GM23338 (cell line): ENCODE data around the gene ZNF860. TPM values are rescaled to one million over a fixed set of nuclear protein-coding genes. Genes with fewer than 3 reads are reported as not detected.
A peak's percentile ranks its signal among the peaks of the same experiment; 100 is the strongest.

Experiments
- ATAC-seq: fragments of 200-7000 bp; cut with Tn5 transposase; 3 replicates; pipeline ENCODE4 v1.9.1; 2020
- DNase-seq: peaks from one replicate; pipeline ENCODE4 v3.0.0-alpha.2; 2015; ENCODE audit warnings: low spot score
- H2AFZ ChIP-seq: fragments of 200-600 bp; sonication (generic); 2 replicates; pipeline ENCODE4 v1.8.0; 2016; ENCODE audit warnings: antibody characterized with exemption, mild to moderate bottlenecking, moderate library complexity
- H3F3A ChIP-seq: fragments of 200-600 bp; sonication (generic); replicated peaks from 2 replicates; pipeline ENCODE4 v1.8.0; 2017; ENCODE audit warnings: antibody characterized with exemption, mixed run types, low read depth
- H3K27ac ChIP-seq: fragments of 200-600 bp; sonication (generic); 2 replicates; pipeline ENCODE4 v1.6.1; 2016; ENCODE audit warnings: low read depth
- H3K27me3 ChIP-seq: fragments of 200-600 bp; sonication (generic); 2 replicates; pipeline ENCODE4 v1.8.0; 2016; ENCODE audit warnings: mild to moderate bottlenecking, mixed run types, moderate library complexity; ENCODE audit not compliant: insufficient read depth
- H3K36me3 ChIP-seq: fragments of 200-600 bp; sonication (generic); 2 replicates; pipeline ENCODE4 v1.8.0; 2016; ENCODE audit warnings: mild to moderate bottlenecking; ENCODE audit not compliant: insufficient read depth
- H3K4me1 ChIP-seq: fragments of 200-600 bp; sonication (generic); 2 replicates; pipeline ENCODE4 v1.8.0; 2016; ENCODE audit warnings: mild to moderate bottlenecking, moderate library complexity; ENCODE audit not compliant: insufficient read depth
- H3K4me2 ChIP-seq: fragments of 200-600 bp; sonication (generic); 2 replicates; pipeline ENCODE4 v1.7.1; 2017; ENCODE audit warnings: mixed run types
- H3K4me3 ChIP-seq: fragments of 200-600 bp; sonication (generic); 2 replicates; pipeline ENCODE4 v1.6.1; 2016; ENCODE audit warnings: mixed run types
- H3K79me2 ChIP-seq: fragments of 200-600 bp; sonication (generic); replicated peaks from 2 replicates; pipeline ENCODE4 v1.8.0; 2017; ENCODE audit warnings: mild to moderate bottlenecking; ENCODE audit not compliant: insufficient read depth
- H3K9me2 ChIP-seq: fragments of 200-600 bp; sonication (generic); 2 replicates; pipeline ENCODE4 v1.8.0; 2017; ENCODE audit not compliant: insufficient read depth
- H4K20me1 ChIP-seq: fragments of 200-600 bp; sonication (generic); replicated peaks from 2 replicates; pipeline ENCODE4 v1.8.0; 2017; ENCODE audit warnings: mild to moderate bottlenecking; ENCODE audit not compliant: insufficient read depth
- H3K27ac Mint-ChIP-seq: 2 replicates; pipeline ENCODE4 v1.8.0; 2020; ENCODE audit warnings: inconsistent platforms, mild to moderate bottlenecking, moderate library complexity, mixed read lengths
- H3K27me3 Mint-ChIP-seq: 3 replicates; pipeline ENCODE4 v1.8.0; 2022; ENCODE audit warnings: low read depth, mild to moderate bottlenecking, moderate library complexity, mixed read lengths, inconsistent platforms; ENCODE audit not compliant: insufficient read depth, poor library complexity
- H3K36me3 Mint-ChIP-seq: 3 replicates; pipeline ENCODE4 v1.8.0; 2021; ENCODE audit warnings: low read depth, mild to moderate bottlenecking, inconsistent platforms, moderate library complexity, mixed read lengths
- H3K4me1 Mint-ChIP-seq: 3 replicates; pipeline ENCODE4 v1.8.0; 2020; ENCODE audit warnings: mild to moderate bottlenecking, inconsistent platforms, mixed read lengths
- H3K4me3 Mint-ChIP-seq: 3 replicates; pipeline ENCODE4 v1.8.0; 2021; ENCODE audit warnings: moderate library complexity, mild to moderate bottlenecking, inconsistent platforms, mixed read lengths
- H3K9me3 Mint-ChIP-seq: 3 replicates; pipeline ENCODE4 v1.8.0; 2020; ENCODE audit warnings: moderate library complexity, mild to moderate bottlenecking, inconsistent platforms, mixed read lengths
- CREB1 ChIP-seq: fragments of 250-450 bp; sonication (Bioruptor Pico); IDR thresholded peaks from 2 replicates; pipeline ENCODE4 v1.5.0; 2020; ENCODE audit warnings: low read depth, mild to moderate bottlenecking, moderate library complexity
- CTCF ChIP-seq, 2 experiments: fragments of 200-600 bp in 1 of 2; sonication (generic) in 1 of 2; conservative IDR thresholded peaks; 2 replicates each; pipeline versions ENCODE4 v1.5.1 to v1.6.1; 2016 to 2017; ENCODE audit warnings: antibody characterized with exemption in 2 of 2, low read depth in 2 of 2, mild to moderate bottlenecking in 2 of 2, moderate library complexity in 1 of 2
- EZH2 ChIP-seq: fragments of 200-600 bp; sonication (generic); IDR thresholded peaks from one replicate; pipeline ENCODE4 v1.8.0; 2017; ENCODE audit warnings: antibody characterized with exemption, mild to moderate bottlenecking, low read depth; ENCODE audit not compliant: unreplicated experiment
- EZH2phosphoT487 ChIP-seq: fragments of 200-600 bp; sonication (generic); IDR thresholded peaks from one replicate; pipeline ENCODE4 v1.8.1; 2018; ENCODE audit warnings: antibody characterized with exemption; ENCODE audit not compliant: unreplicated experiment
- JUNB ChIP-seq: IDR thresholded peaks from one replicate; pipeline ENCODE4 v1.6.1; 2016; ENCODE audit warnings: antibody characterized with exemption; ENCODE audit not compliant: unreplicated experiment
- NANOG ChIP-seq: IDR thresholded peaks from 2 replicates; pipeline ENCODE4 v1.6.1; 2016; ENCODE audit warnings: antibody characterized with exemption, borderline replicate concordance
- POLR2AphosphoS5 ChIP-seq: IDR thresholded peaks from 2 replicates; pipeline ENCODE4 v1.6.1; 2016; ENCODE audit warnings: antibody characterized with exemption, low read depth
- REST ChIP-seq: IDR thresholded peaks from one replicate; pipeline ENCODE4 v1.6.1; 2018; ENCODE audit warnings: antibody characterized with exemption; ENCODE audit not compliant: unreplicated experiment
- STAT1 ChIP-seq: IDR thresholded peaks from one replicate; pipeline ENCODE4 v1.6.1; 2016; ENCODE audit warnings: antibody characterized with exemption; ENCODE audit not compliant: unreplicated experiment
- ZNF114 ChIP-seq: fragments of 250-450 bp; sonication (Bioruptor Pico); IDR thresholded peaks from 2 replicates; pipeline ENCODE4 v1.5.0; 2020; ENCODE audit warnings: mild to moderate bottlenecking, moderate library complexity
- ZNF331 ChIP-seq: fragments of 250-450 bp; sonication (Bioruptor Pico); IDR thresholded peaks from 2 replicates; pipeline ENCODE4 v1.5.0; 2020; ENCODE audit warnings: low read depth, mild to moderate bottlenecking, moderate library complexity
- ZNF462 ChIP-seq: fragments of 250-450 bp; sonication (Bioruptor Pico); IDR thresholded peaks from 2 replicates; pipeline ENCODE4 v1.5.0; 2020; ENCODE audit warnings: mild to moderate bottlenecking, moderate library complexity
- polyA plus RNA-seq: library from polyadenylated mRNA; unstranded; fragments of >200 nt; fragmentation: Nextera tagmentation; extraction: Ambion mirVana; gene quantifications from 2 replicates; pipeline ENCODE4 v1.2.1, GENCODE V29; 2016
- total RNA-seq: library from RNA; depleted of rRNA; stranded (reverse); fragments of >200 nt; shearing (Covaris generic); gene quantifications from 2 replicates; pipeline ENCODE4 v1.2.3, GENCODE V29; 2014
- TF ChIP-seq, protein P1 (sequence below): IDR thresholded peaks from 2 replicates; pipeline ENCODE4 v1.6.1; 2016; ENCODE audit warnings: antibody characterized with exemption

ZNF860 gene
- total and polyA plus RNA-seq, 2 experiments from 2014 or later: 5.2 to 12.4 TPM

GRCh38 chr3:31968927-31969418 lies 12.6 kb upstream of the ZNF860 start:
- H3K9me3 Mint-ChIP-seq: no peaks in the 10 kb centered on the region
- peaks cover 64% of the 10 kb centered on the region for H3K4me1 Mint-ChIP-seq
- no peak overlapping the region; the same call in 2 of the 3 replicates for H3K4me3 Mint-ChIP-seq
- peak overlapping the region; percentile 93 for H3K27ac Mint-ChIP-seq
- H3K36me3 Mint-ChIP-seq: peaks cover 5% of the 10 kb centered on the region; the same call in 2 of the 3 replicates
- Histone ChIP-seq H3K79me2 (peaks cover 94% of the 10 kb centered on the region), H3K4me1 (peaks cover 71% of the 10 kb centered on the region), H3K4me2 (peak overlapping the region; percentile 12; the same call in 1 of the 2 replicates), H2AFZ (no peak overlapping the region), H3K4me3 (no peak overlapping the region), H3K9me2 (no peaks in the 10 kb centered on the region), H3F3A (0 out of 2 replicates have a peak, but pooled peaks cover 6% of the 10 kb centered on the region), H3K36me3 (no peaks in the 10 kb centered on the region), H3K27ac (peak overlapping the region; percentile 87), H3K27me3 (no peaks in the 10 kb centered on the region), H4K20me1 (no peaks in the 10 kb centered on the region; the same call in 1 of the 2 replicates)
- no peak for DNase-seq
- TF ChIP-seq ZNF462 (CRISPR knock-in tag) (no peak), REST (no peak), CTCF (conservative IDR thresholded peaks at IDR 0.05; ENCODE audit: low read depth in 2 of 2) (no peak), ZNF331 (no peak), ZNF114 (CRISPR knock-in tag) (no peak), POLR2AphosphoS5 (no peak), EZH2 (no peak), STAT1 (no peak), NANOG (no peak), EZH2phosphoT487 (no peak), CREB1 (CRISPR knock-in tag) (no peak), JUNB (no peak)
- TF ChIP-seq, protein P1, sequence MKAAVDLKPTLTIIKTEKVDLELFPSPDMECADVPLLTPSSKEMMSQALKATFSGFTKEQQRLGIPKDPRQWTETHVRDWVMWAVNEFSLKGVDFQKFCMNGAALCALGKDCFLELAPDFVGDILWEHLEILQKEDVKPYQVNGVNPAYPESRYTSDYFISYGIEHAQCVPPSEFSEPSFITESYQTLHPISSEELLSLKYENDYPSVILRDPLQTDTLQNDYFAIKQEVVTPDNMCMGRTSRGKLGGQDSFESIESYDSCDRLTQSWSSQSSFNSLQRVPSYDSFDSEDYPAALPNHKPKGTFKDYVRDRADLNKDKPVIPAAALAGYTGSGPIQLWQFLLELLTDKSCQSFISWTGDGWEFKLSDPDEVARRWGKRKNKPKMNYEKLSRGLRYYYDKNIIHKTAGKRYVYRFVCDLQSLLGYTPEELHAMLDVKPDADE: no peak
- peak; percentile 20 for ATAC-seq
- peaks cover 10% of the 10 kb centered on the region for H3K27me3 Mint-ChIP-seq
